Activated naive CD4-positive, alpha-beta T cell treated with anti-CD3 and anti-CD28 coated beads, Interleukin-2, amount 10 ng/mL, durations not matched to agents 7 days and 5 days (primary cell): Measurements from ENCODE around the gene PEF1.

Experiments used
- CTCF ChIA-PET: fragments of 350-600 bp; sonication (Branson Sonifier 250); formaldehyde crosslinking; loops from one replicate; lab custom pipeline; 2021; ENCODE audit warnings: antibody characterized with exemption; lab: Charles Lee
- DNase-seq: peaks from one replicate; pipeline ENCODE4 v3.0.0-alpha.2; 2020
- H3K27ac Mint-ChIP-seq: one replicate; pipeline ENCODE4 v1.8.0; 2021; ENCODE audit warnings: mild to moderate bottlenecking, moderate library complexity, mixed read lengths
- H3K27me3 Mint-ChIP-seq: one replicate; pipeline ENCODE4 v1.8.0; 2021; ENCODE audit warnings: mild to moderate bottlenecking, mixed read lengths
- H3K36me3 Mint-ChIP-seq: one replicate; pipeline ENCODE4 v1.8.0; 2021; ENCODE audit warnings: mixed read lengths
- H3K4me1 Mint-ChIP-seq: one replicate; pipeline ENCODE4 v1.8.0; 2021; ENCODE audit warnings: mixed read lengths
- H3K4me3 Mint-ChIP-seq: one replicate; pipeline ENCODE4 v1.8.0; 2021; ENCODE audit warnings: mild to moderate bottlenecking, moderate library complexity, mixed read lengths
- H3K9me3 Mint-ChIP-seq: one replicate; pipeline ENCODE4 v1.8.0; 2021; ENCODE audit warnings: mixed read lengths

The PEF1 gene

GRCh38 chr1:31580891-31581603, 63.6 kb downstream of the PEF1 start:
- CTCF ChIA-PET = interaction anchor here (1.6 to 1.9 kb wide), 2 partner anchors 17 to 32 kb away, joined by 4 to 6 read pairs; no protein-coding TSS in a partner anchor
- H3K4me1 Mint-ChIP-seq = peaks cover 3% of the 10 kb centered on the region
- H3K9me3 Mint-ChIP-seq = no peaks in the 10 kb centered on the region
- H3K36me3 Mint-ChIP-seq = no peaks in the 10 kb centered on the region
- H3K27me3 Mint-ChIP-seq = peaks cover 3% of the 10 kb centered on the region
- no peak overlapping the region for H3K27ac Mint-ChIP-seq
- DNase-seq = no peak
- H3K4me3 Mint-ChIP-seq = no peak overlapping the region

- Mint-ChIP-seq H3K9me3 (no peaks in the 10 kb centered on the region), H3K27me3 (peaks cover 3% of the 10 kb centered on the region), H3K4me1 (peaks cover 3% of the 10 kb centered on the region), H3K4me3 (no peak overlapping the region), H3K27ac (no peak overlapping the region), H3K36me3 (no peaks in the 10 kb centered on the region)
- no peak for DNase-seq
- CTCF ChIA-PET = interaction anchor here (1.6 to 1.9 kb wide), 2 partner anchors 16 to 31 kb away, joined by 4 to 6 read pairs; no protein-coding TSS in a partner anchor
Observed at GRCh38 chr1:31580513-31580870, 64.2 kb downstream of the PEF1 start.
